ENCODE measurements around the gene PXDN.
A peak's percentile ranks its signal among the peaks of the same experiment; 100 is the strongest.

PXDN gene

GRCh38 chr2:1647417-1648240 lies 96.7 kb downstream of the PXDN start:
- no peak overlapping the region for H3K4me3 Mint-ChIP-seq
- ATAC-seq (replicated peaks; ENCODE audit: extremely low read depth, poor library complexity, severe bottlenecking) (no peak), DNase-seq (ENCODE audit: low spot score in 2 of 2) (no peak)
- no peaks in the 10 kb centered on the region for H3K36me3 Mint-ChIP-seq (ENCODE audit: insufficient read depth)
- peaks cover 16% of the 10 kb centered on the region for H3K9me3 Mint-ChIP-seq
- H3K27ac Mint-ChIP-seq (ENCODE audit: low read depth) = no peak overlapping the region
- no peaks in the 10 kb centered on the region for H3K27me3 Mint-ChIP-seq
- H3K4me1 Mint-ChIP-seq = no peaks in the 10 kb centered on the region

- H3K4me1 Mint-ChIP-seq = no peaks in the 10 kb centered on the region
- no peaks in the 10 kb centered on the region for H3K27me3 Mint-ChIP-seq
- DNase-seq (ENCODE audit: low spot score in 2 of 2) = no peak
- H3K36me3 Mint-ChIP-seq (ENCODE audit: insufficient read depth) = no peaks in the 10 kb centered on the region
- no peak overlapping the region for H3K4me3 Mint-ChIP-seq
- no peak for ATAC-seq (replicated peaks; ENCODE audit: extremely low read depth, poor library complexity, severe bottlenecking)
- no peak overlapping the region for H3K27ac Mint-ChIP-seq (ENCODE audit: low read depth)
- peaks cover 16% of the 10 kb centered on the region for H3K9me3 Mint-ChIP-seq
Observed at GRCh38 chr2:1645761-1646476, 98.4 kb downstream of the PXDN start.

GRCh38 chr2:1644427-1644826 lies 99.9 kb downstream of the PXDN start:
- H3K9me3 Mint-ChIP-seq = peaks cover 5% of the 10 kb centered on the region
- no peaks in the 10 kb centered on the region for H3K36me3 Mint-ChIP-seq (ENCODE audit: insufficient read depth)
- no peaks in the 10 kb centered on the region for H3K4me1 Mint-ChIP-seq
- H3K4me3 Mint-ChIP-seq = no peak overlapping the region
- H3K27me3 Mint-ChIP-seq = no peaks in the 10 kb centered on the region
- no peak for ATAC-seq (replicated peaks; ENCODE audit: extremely low read depth, poor library complexity, severe bottlenecking)
- H3K27ac Mint-ChIP-seq (ENCODE audit: low read depth) = no peak overlapping the region
- DNase-seq (ENCODE audit: low spot score in 2 of 2) = no peak

- H3K36me3 Mint-ChIP-seq (ENCODE audit: insufficient read depth) = no peaks in the 10 kb centered on the region
- ATAC-seq (replicated peaks; ENCODE audit: extremely low read depth, poor library complexity, severe bottlenecking) (no peak), DNase-seq (ENCODE audit: low spot score in 2 of 2) (no peak)
- H3K9me3 Mint-ChIP-seq = peaks cover 3% of the 10 kb centered on the region
- H3K27ac Mint-ChIP-seq (ENCODE audit: low read depth) = no peak overlapping the region
- no peaks in the 10 kb centered on the region for H3K27me3 Mint-ChIP-seq
- no peaks in the 10 kb centered on the region for H3K4me1 Mint-ChIP-seq
- no peak overlapping the region for H3K4me3 Mint-ChIP-seq
Observed at GRCh38 chr2:1642993-1643619, 101.2 kb downstream of the PXDN start.

- DNase-seq (ENCODE audit: low spot score in 2 of 2) (no peak), ATAC-seq (replicated peaks; ENCODE audit: extremely low read depth, poor library complexity, severe bottlenecking) (no peak)
- no peaks in the 10 kb centered on the region for H3K9me3 Mint-ChIP-seq
- no peak overlapping the region for H3K27ac Mint-ChIP-seq (ENCODE audit: low read depth)
- no peak overlapping the region for H3K4me3 Mint-ChIP-seq
- H3K36me3 Mint-ChIP-seq (ENCODE audit: insufficient read depth) = no peaks in the 10 kb centered on the region
- no peaks in the 10 kb centered on the region for H3K4me1 Mint-ChIP-seq
- H3K27me3 Mint-ChIP-seq = peaks cover 5% of the 10 kb centered on the region
Observed at GRCh38 chr2:1642066-1642861, 102.1 kb downstream of the PXDN start.

GRCh38 chr2:1641523-1641922 lies 102.8 kb downstream of the PXDN start:
- no peaks in the 10 kb centered on the region for H3K36me3 Mint-ChIP-seq (ENCODE audit: insufficient read depth)
- H3K9me3 Mint-ChIP-seq = no peaks in the 10 kb centered on the region
- H3K27me3 Mint-ChIP-seq = peaks cover 10% of the 10 kb centered on the region
- no peak overlapping the region for H3K27ac Mint-ChIP-seq (ENCODE audit: low read depth)
- no peak for ATAC-seq (replicated peaks; ENCODE audit: extremely low read depth, poor library complexity, severe bottlenecking)
- no peaks in the 10 kb centered on the region for H3K4me1 Mint-ChIP-seq
- DNase-seq (ENCODE audit: low spot score in 2 of 2) = no peak
- no peak overlapping the region for H3K4me3 Mint-ChIP-seq

GRCh38 chr2:1640301-1641135 lies 103.8 kb downstream of the PXDN start:
- ATAC-seq (replicated peaks; ENCODE audit: extremely low read depth, poor library complexity, severe bottlenecking) (peak; percentile 19), DNase-seq (ENCODE audit: low spot score in 2 of 2) (no peak)
- no peak overlapping the region for H3K4me3 Mint-ChIP-seq
- no peaks in the 10 kb centered on the region for H3K36me3 Mint-ChIP-seq (ENCODE audit: insufficient read depth)
- no peaks in the 10 kb centered on the region for H3K4me1 Mint-ChIP-seq
- no peaks in the 10 kb centered on the region for H3K9me3 Mint-ChIP-seq
- H3K27ac Mint-ChIP-seq (ENCODE audit: low read depth) = no peak overlapping the region
- H3K27me3 Mint-ChIP-seq = peaks cover 10% of the 10 kb centered on the region

- Mint-ChIP-seq H3K36me3 (ENCODE audit: insufficient read depth) (no peaks in the 10 kb centered on the region), H3K4me3 (no peak overlapping the region), H3K4me1 (no peaks in the 10 kb centered on the region), H3K27ac (ENCODE audit: low read depth) (no peak overlapping the region), H3K9me3 (no peaks in the 10 kb centered on the region), H3K27me3 (peaks cover 10% of the 10 kb centered on the region)
- no peak for DNase-seq (ENCODE audit: low spot score in 2 of 2)
- ATAC-seq (replicated peaks; ENCODE audit: extremely low read depth, poor library complexity, severe bottlenecking) = no peak
Observed at GRCh38 chr2:1639086-1639858, 105.0 kb downstream of the PXDN start.

GRCh38 chr2:1638281-1638860 lies 105.9 kb downstream of the PXDN start:
- no peaks in the 10 kb centered on the region for H3K4me1 Mint-ChIP-seq

GRCh38 chr2:1636791-1637415 lies 107.4 kb downstream of the PXDN start:
- H3K27me3 Mint-ChIP-seq = peaks cover 10% of the 10 kb centered on the region

More at GRCh38 chr2:1638281-1638860, 105.9 kb downstream of the PXDN start:
- Mint-ChIP-seq H3K27ac (ENCODE audit: low read depth) (no peak overlapping the region), H3K9me3 (no peaks in the 10 kb centered on the region), H3K36me3 (ENCODE audit: insufficient read depth) (no peaks in the 10 kb centered on the region), H3K27me3 (peaks cover 10% of the 10 kb centered on the region), H3K4me3 (no peak overlapping the region)
- DNase-seq (ENCODE audit: low spot score in 2 of 2) (no peak), ATAC-seq (replicated peaks; ENCODE audit: extremely low read depth, poor library complexity, severe bottlenecking) (no peak)

More at GRCh38 chr2:1636791-1637415, 107.4 kb downstream of the PXDN start:
- ATAC-seq (replicated peaks; ENCODE audit: extremely low read depth, poor library complexity, severe bottlenecking) (no peak), DNase-seq (ENCODE audit: low spot score in 2 of 2) (no peak)
- no peaks in the 10 kb centered on the region for H3K9me3 Mint-ChIP-seq
- H3K4me3 Mint-ChIP-seq = no peak overlapping the region
- no peaks in the 10 kb centered on the region for H3K36me3 Mint-ChIP-seq (ENCODE audit: insufficient read depth)
- H3K4me1 Mint-ChIP-seq = no peaks in the 10 kb centered on the region
- H3K27ac Mint-ChIP-seq (ENCODE audit: low read depth) = no peak overlapping the region

Measured in central memory CD8-positive, alpha-beta T cell (primary cell).